AG09319 (cell line): ENCODE measurements around the gene PLCG2.

Source experiments
- DNase-seq: peaks from one replicate; pipeline ENCODE4 v3.0.0-alpha.2; 2010; ENCODE audit warnings: low read depth; ENCODE audit errors: extremely low read depth
- TF ChIP-seq, protein P1 (sequence below): IDR thresholded peaks from 2 replicates; pipeline ENCODE4 v1.5.1; 2011; ENCODE audit warnings: low read depth, mild to moderate bottlenecking, inconsistent platforms, low read length, moderate library complexity

Gene PLCG2

GRCh38 chr16:81907681-81908080, 128.6 kb downstream of the PLCG2 start:
- TF ChIP-seq, protein P1, sequence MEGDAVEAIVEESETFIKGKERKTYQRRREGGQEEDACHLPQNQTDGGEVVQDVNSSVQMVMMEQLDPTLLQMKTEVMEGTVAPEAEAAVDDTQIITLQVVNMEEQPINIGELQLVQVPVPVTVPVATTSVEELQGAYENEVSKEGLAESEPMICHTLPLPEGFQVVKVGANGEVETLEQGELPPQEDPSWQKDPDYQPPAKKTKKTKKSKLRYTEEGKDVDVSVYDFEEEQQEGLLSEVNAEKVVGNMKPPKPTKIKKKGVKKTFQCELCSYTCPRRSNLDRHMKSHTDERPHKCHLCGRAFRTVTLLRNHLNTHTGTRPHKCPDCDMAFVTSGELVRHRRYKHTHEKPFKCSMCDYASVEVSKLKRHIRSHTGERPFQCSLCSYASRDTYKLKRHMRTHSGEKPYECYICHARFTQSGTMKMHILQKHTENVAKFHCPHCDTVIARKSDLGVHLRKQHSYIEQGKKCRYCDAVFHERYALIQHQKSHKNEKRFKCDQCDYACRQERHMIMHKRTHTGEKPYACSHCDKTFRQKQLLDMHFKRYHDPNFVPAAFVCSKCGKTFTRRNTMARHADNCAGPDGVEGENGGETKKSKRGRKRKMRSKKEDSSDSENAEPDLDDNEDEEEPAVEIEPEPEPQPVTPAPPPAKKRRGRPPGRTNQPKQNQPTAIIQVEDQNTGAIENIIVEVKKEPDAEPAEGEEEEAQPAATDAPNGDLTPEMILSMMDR, result no peak
- no peak for DNase-seq

- TF ChIP-seq, protein P1, result no peak
- DNase-seq, result no peak
Observed at GRCh38 chr16:81908466-81909262, 129.6 kb downstream of the PLCG2 start.

- DNase-seq, result no peak
- TF ChIP-seq, protein P1, result no peak
Observed at GRCh38 chr16:81910366-81910885, 131.3 kb downstream of the PLCG2 start.

- DNase-seq, result no peak
- TF ChIP-seq, protein P1, result no peak
Observed at GRCh38 chr16:81912395-81912794, 133.3 kb downstream of the PLCG2 start.

- TF ChIP-seq, protein P1, result no peak
- DNase-seq, result no peak
Observed at GRCh38 chr16:81913222-81913621, 134.1 kb downstream of the PLCG2 start.

- no peak for DNase-seq
- TF ChIP-seq, protein P1, result no peak
Observed at GRCh38 chr16:81917375-81917774, 138.3 kb downstream of the PLCG2 start.

DNA sequence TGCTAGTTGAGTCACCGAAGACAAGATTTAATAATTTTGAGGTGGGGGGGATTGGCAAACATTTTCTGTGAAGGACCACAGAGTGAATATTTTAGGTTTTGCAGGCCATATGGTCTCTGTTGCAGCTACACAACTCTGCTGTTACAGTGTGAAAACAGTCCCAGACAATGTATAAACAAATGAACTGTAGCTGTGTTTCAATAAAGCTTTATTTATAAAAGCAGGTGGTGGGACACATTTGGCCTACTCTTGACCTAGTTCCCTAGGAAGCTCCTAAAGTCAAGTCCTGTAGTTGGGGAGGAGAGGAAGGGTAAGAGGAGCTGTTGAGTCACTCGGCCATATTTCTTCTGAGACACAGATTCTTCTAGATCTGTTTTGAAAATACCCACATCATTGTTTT, 139.8 kb downstream of the PLCG2 start:
- TF ChIP-seq, protein P1, result no peak

More for the DNA sequence above, 139.8 kb downstream of the PLCG2 start:
- no peak for DNase-seq
